Neural cell (in vitro differentiated cells): ENCODE results near the gene NIPSNAP2. TPM values are rescaled to one million over a fixed set of nuclear protein-coding genes. Genes with fewer than 3 reads are reported as not detected.
"Not testable (repeated sequence)": the region's sequence is repeated elsewhere in the genome, so short reads cannot be mapped to it uniquely, and the experiment has no call there.

Experiments
- H2AFZ ChIP-seq: fragments of 200-600, 300-800 bp; sonication (generic), shearing (Covaris generic); 2 replicates; pipeline ENCODE4 v1.6.0; 2014; ENCODE audit warnings: low read depth, mild to moderate bottlenecking, antibody characterized with exemption, low read length, moderate library complexity
- H3F3A ChIP-seq: fragments of 200-600 bp; shearing (Covaris generic); 2 replicates; pipeline ENCODE4 v1.6.1; 2016; ENCODE audit warnings: mild to moderate bottlenecking, moderate library complexity, mixed read lengths, antibody characterized with exemption, low read length; ENCODE audit not compliant: insufficient read depth, poor library complexity, severe bottlenecking
- H3K27ac ChIP-seq: fragments of 200-600, 300-800 bp; sonication (generic), shearing (Covaris generic); 2 replicates; pipeline ENCODE4 v1.5.1; 2014; ENCODE audit warnings: mild to moderate bottlenecking, low read length, moderate library complexity
- H3K27me3 ChIP-seq: fragments of 300-800, 200-600 bp; sonication (generic), shearing (Covaris generic); 2 replicates; pipeline ENCODE4 v1.6.0; 2014; ENCODE audit warnings: mild to moderate bottlenecking, low read depth, low read length, moderate library complexity; ENCODE audit not compliant: insufficient read depth
- H3K36me3 ChIP-seq: fragments of 300-800, 200-600 bp; sonication (generic), shearing (Covaris generic); 2 replicates; pipeline ENCODE4 v1.5.1; 2014; ENCODE audit warnings: mild to moderate bottlenecking, antibody characterized with exemption, low read length, moderate library complexity; ENCODE audit not compliant: insufficient read depth
- H3K4me2 ChIP-seq: fragments of 300-800, 200-600 bp; sonication (generic), shearing (Covaris generic); 2 replicates; pipeline ENCODE4 v1.6.0; 2014; ENCODE audit warnings: mild to moderate bottlenecking, low read length
- H3K4me3 ChIP-seq: fragments of 300-800, 200-600 bp; sonication (generic), shearing (Covaris generic); 2 replicates; pipeline ENCODE4 v1.5.1; 2014; ENCODE audit warnings: mild to moderate bottlenecking, low read length, moderate library complexity
- H3K79me2 ChIP-seq: fragments of 200-600 bp; shearing (Covaris generic); replicated peaks from 2 replicates; pipeline ENCODE4 v1.6.0; 2014; ENCODE audit warnings: mild to moderate bottlenecking, low read length, moderate library complexity; ENCODE audit not compliant: insufficient read depth
- H3K9ac ChIP-seq: fragments of 300-800, 200-600 bp; sonication (generic), shearing (Covaris generic); 2 replicates; pipeline ENCODE4 v1.6.1; 2016; ENCODE audit warnings: mild to moderate bottlenecking, low read length, mixed read lengths
- H3K9me2 ChIP-seq: fragments of 200-600 bp; shearing (Covaris generic); 2 replicates; pipeline ENCODE4 v1.6.1; 2016; ENCODE audit warnings: mild to moderate bottlenecking, low read length, mixed read lengths; ENCODE audit not compliant: insufficient read depth
- H3K9me3 ChIP-seq: fragments of 200-600, 300-800 bp; sonication (generic), shearing (Covaris generic); 2 replicates; pipeline ENCODE4 v1.6.1; 2016; ENCODE audit warnings: mild to moderate bottlenecking, mixed run types, low read length, moderate library complexity, mixed read lengths
- H4K20me1 ChIP-seq: fragments of 200-600 bp; shearing (Covaris generic); 2 replicates; pipeline ENCODE4 v1.6.1; 2016; ENCODE audit warnings: mild to moderate bottlenecking, mixed run types; ENCODE audit not compliant: insufficient read depth
- EP300 ChIP-seq: fragments of 450-650 bp; conservative IDR thresholded peaks from 2 replicates; pipeline ENCODE4 v1.6.1; 2014; ENCODE audit warnings: antibody characterized with exemption, mild to moderate bottlenecking, moderate library complexity; ENCODE audit not compliant: poor library complexity, severe bottlenecking
- EZH2 ChIP-seq: fragments of 200-600, 300-800 bp; shearing (Covaris generic), sonication (generic); IDR thresholded peaks from 2 replicates; pipeline ENCODE4 v1.6.1; 2014; ENCODE audit warnings: antibody characterized with exemption, low read length, borderline replicate concordance, mild to moderate bottlenecking; ENCODE audit not compliant: insufficient read depth, poor library complexity, severe bottlenecking
- MXI1 ChIP-seq: fragments of 450-650 bp; conservative IDR thresholded peaks from 2 replicates; pipeline ENCODE4 v1.6.1; 2014; ENCODE audit warnings: antibody characterized with exemption, mild to moderate bottlenecking; ENCODE audit not compliant: poor library complexity, severe bottlenecking
- POLR2AphosphoS5 ChIP-seq: IDR thresholded peaks from 2 replicates; pipeline ENCODE4 v1.6.1; 2012
- RAD21 ChIP-seq: fragments of 450-650 bp; conservative IDR thresholded peaks from 2 replicates; pipeline ENCODE4 v1.6.1; 2014; ENCODE audit warnings: antibody characterized with exemption, mild to moderate bottlenecking, moderate library complexity
- REST ChIP-seq: IDR thresholded peaks from 2 replicates; pipeline ENCODE4 v1.6.1; 2012; ENCODE audit warnings: borderline replicate concordance
- SMC3 ChIP-seq: fragments of 450-650 bp; conservative IDR thresholded peaks from 2 replicates; pipeline ENCODE4 v1.6.1; 2014; ENCODE audit warnings: antibody characterized with exemption, mild to moderate bottlenecking, moderate library complexity; ENCODE audit not compliant: poor library complexity
- TAF1 ChIP-seq: IDR thresholded peaks from 2 replicates; pipeline ENCODE4 v1.6.1; 2012; ENCODE audit warnings: low read depth
- polyA plus RNA-seq: library from polyadenylated mRNA; depleted of rRNA; stranded (reverse); fragments of >200 nt; gene quantifications from 2 replicates; pipeline ENCODE4 v1.2.3, GENCODE V29; 2014
- TF ChIP-seq, protein P1 (sequence below): fragments of 450-650 bp; IDR thresholded peaks from 2 replicates; pipeline ENCODE4 v1.5.1; 2014; ENCODE audit warnings: antibody characterized with exemption, mild to moderate bottlenecking, moderate library complexity; ENCODE audit not compliant: poor library complexity, severe bottlenecking

NIPSNAP2 gene
- polyA plus RNA-seq, 1 donor from 2014 or later, result 87.0 TPM

DNA sequence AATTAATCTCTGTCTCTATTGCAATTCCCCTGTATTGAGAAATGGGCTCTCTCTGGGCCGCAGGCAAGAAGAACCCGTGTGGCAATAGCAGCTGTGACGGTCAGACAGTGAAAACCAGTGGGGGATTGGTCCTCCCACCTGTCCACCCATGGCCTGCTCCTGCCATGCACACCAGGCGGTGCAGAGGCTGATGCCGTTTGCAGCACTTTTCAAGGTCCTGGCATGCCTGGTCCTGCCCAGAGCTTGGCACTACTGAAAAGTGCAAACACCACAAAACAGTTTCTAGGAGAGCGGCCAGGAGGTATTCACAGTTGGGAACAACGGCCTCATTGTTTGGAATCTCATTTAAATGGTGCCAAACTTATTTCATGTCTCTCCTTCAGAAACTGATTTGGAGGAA, 45.3 kb downstream of the NIPSNAP2 start:
- no peak overlapping the region for H3K4me3 ChIP-seq
- H3K27me3 ChIP-seq, result no peaks in the 10 kb centered on the region
- H4K20me1 ChIP-seq, result no peaks in the 10 kb centered on the region
- no peaks in the 10 kb centered on the region for H3K9me2 ChIP-seq
- no peaks in the 10 kb centered on the region for H3F3A ChIP-seq
- no peaks in the 10 kb centered on the region for H3K36me3 ChIP-seq
- H3K27ac ChIP-seq, result no peak overlapping the region
- no peaks in the 10 kb centered on the region for H3K79me2 ChIP-seq
- no peak overlapping the region for H3K9ac ChIP-seq
- no peak overlapping the region for H3K4me2 ChIP-seq
- TF ChIP-seq RAD21, result no peak
- TF ChIP-seq MXI1, result no peak
- no peak for TF ChIP-seq EP300
- TF ChIP-seq EZH2, result no peak
- TF ChIP-seq POLR2AphosphoS5, result no peak
- TF ChIP-seq, protein P1, sequence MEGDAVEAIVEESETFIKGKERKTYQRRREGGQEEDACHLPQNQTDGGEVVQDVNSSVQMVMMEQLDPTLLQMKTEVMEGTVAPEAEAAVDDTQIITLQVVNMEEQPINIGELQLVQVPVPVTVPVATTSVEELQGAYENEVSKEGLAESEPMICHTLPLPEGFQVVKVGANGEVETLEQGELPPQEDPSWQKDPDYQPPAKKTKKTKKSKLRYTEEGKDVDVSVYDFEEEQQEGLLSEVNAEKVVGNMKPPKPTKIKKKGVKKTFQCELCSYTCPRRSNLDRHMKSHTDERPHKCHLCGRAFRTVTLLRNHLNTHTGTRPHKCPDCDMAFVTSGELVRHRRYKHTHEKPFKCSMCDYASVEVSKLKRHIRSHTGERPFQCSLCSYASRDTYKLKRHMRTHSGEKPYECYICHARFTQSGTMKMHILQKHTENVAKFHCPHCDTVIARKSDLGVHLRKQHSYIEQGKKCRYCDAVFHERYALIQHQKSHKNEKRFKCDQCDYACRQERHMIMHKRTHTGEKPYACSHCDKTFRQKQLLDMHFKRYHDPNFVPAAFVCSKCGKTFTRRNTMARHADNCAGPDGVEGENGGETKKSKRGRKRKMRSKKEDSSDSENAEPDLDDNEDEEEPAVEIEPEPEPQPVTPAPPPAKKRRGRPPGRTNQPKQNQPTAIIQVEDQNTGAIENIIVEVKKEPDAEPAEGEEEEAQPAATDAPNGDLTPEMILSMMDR, result no peak
- no peak for TF ChIP-seq REST
- TF ChIP-seq TAF1, result no peak
- no peak for TF ChIP-seq SMC3
- H3K9me3 ChIP-seq, result no peaks in the 10 kb centered on the region
- H2AFZ ChIP-seq, result no peak overlapping the region

DNA sequence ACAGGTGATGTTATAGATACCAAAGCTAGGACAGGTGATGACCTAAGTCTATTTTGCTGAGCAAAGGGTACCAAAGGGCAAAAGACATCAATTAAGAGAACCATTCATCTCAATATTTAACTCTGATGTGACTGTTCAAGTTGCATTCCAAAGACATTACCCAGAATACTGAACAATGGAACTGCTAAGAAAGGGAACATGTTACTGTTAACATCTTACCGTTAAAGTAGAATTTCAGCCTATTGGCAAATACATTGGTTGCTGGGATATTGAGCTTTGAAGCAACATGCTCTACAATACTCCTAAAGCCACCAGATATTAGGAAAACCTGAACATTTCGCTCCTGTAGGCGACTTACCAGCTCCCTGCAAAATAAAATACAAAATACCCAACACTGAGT, 52.6 kb downstream of the NIPSNAP2 start:
- not testable (repeated sequence) for H3K4me3 ChIP-seq, H3K27me3 ChIP-seq, H3K27ac ChIP-seq, H3K9me2 ChIP-seq, H2AFZ ChIP-seq, H3F3A ChIP-seq, H4K20me1 ChIP-seq, H3K79me2 ChIP-seq, H3K36me3 ChIP-seq, H3K9me3 ChIP-seq, H3K9ac ChIP-seq, H3K4me2 ChIP-seq

DNA sequence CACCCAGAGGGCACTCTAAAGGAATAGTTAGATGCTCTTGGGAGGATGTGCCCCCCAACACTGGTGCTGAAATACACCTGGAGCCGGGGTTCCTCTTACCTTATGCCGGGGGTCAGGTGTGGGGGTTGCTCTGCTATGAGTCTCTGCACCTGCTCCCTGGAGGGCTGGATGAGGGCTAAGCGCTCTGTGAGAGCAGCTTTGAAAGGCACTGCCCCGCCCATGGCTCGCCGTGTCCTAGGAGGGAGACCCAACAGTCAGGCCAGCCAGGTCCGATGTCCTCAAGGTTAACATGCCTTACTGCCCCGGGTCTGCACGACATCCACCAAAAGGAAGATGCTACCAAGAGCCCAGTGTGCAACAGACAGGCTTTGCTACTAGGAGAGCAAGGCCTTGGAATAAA, 55.1 kb downstream of the NIPSNAP2 start:
- no peak overlapping the region for H3K9ac ChIP-seq
- no peaks in the 10 kb centered on the region for H4K20me1 ChIP-seq
- no peak overlapping the region for H2AFZ ChIP-seq
- H3K79me2 ChIP-seq, result no peaks in the 10 kb centered on the region
- H3F3A ChIP-seq, result no peaks in the 10 kb centered on the region
- no peaks in the 10 kb centered on the region for H3K36me3 ChIP-seq
- H3K9me2 ChIP-seq, result no peaks in the 10 kb centered on the region
- H3K27me3 ChIP-seq, result no peaks in the 10 kb centered on the region
- no peak overlapping the region for H3K27ac ChIP-seq
- H3K4me2 ChIP-seq, result no peak overlapping the region
- no peak for TF ChIP-seq REST
- TF ChIP-seq TAF1, result no peak
- TF ChIP-seq RAD21, result no peak
- TF ChIP-seq MXI1, result no peak
- no peak for TF ChIP-seq POLR2AphosphoS5
- H3K4me3 ChIP-seq, result no peak overlapping the region
- no peaks in the 10 kb centered on the region for H3K9me3 ChIP-seq
